Kidney epithelial cell (primary cell): ENCODE data around the gene PMM1. TPM values are rescaled to one million over a fixed set of nuclear protein-coding genes. Genes with fewer than 3 reads are reported as not detected.

Source experiments
- DNase-seq: peaks from one replicate; pipeline ENCODE4 v3.0.0-alpha.2; 2010; ENCODE audit warnings: low read depth
- H3K27me3 ChIP-seq: 2 replicates; pipeline ENCODE4 v1.6.0; 2011; ENCODE audit warnings: low read length; ENCODE audit not compliant: control insufficient read depth, insufficient read depth
- H3K36me3 ChIP-seq: 2 replicates; pipeline ENCODE4 v1.5.1; 2011; ENCODE audit warnings: low read length; ENCODE audit not compliant: control insufficient read depth, insufficient read depth
- H3K4me3 ChIP-seq: 2 replicates; pipeline ENCODE4 v1.5.1; 2011; ENCODE audit warnings: low read depth, mild to moderate bottlenecking, control low read depth, low read length
- total RNA-seq: library from RNA; depleted of rRNA; stranded (reverse); fragments of >200 nt; gene quantifications from 2 replicates; pipeline ENCODE4 v1.2.3, GENCODE V29; 2015
- TF ChIP-seq, protein P1 (sequence below): IDR thresholded peaks from 2 replicates; pipeline ENCODE4 v1.5.1; 2011; ENCODE audit warnings: mild to moderate bottlenecking, moderate library complexity, low read length, control low read depth, inconsistent platforms; ENCODE audit not compliant: insufficient read depth, poor library complexity, severe bottlenecking

The PMM1 gene
- total RNA-seq, 1 donor from 2014 or later = 32.2 TPM

DNA sequence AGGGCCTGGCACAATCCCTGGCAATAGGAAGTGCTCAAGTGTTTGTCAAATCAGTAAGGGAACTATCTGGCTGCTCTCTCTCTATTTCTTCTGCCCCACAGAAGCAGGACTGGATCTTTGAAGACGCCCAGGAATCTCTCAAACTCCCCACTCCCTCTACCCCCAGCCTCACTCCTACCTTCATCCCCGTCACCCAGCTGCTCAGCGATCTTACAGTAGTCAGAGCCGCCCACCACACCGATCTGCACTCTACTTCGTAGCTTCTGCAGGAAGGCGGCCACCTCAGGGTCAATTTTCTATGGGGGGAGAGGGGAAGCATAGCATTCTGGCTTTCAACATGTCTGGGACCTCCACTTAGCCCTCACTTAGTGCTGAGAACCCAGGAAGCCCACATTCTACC lies 3.7 kb downstream of the PMM1 start:
- Histone ChIP-seq H3K4me3 (no peak overlapping the region), H3K27me3 (no peaks in the 10 kb centered on the region), H3K36me3 (no peaks in the 10 kb centered on the region)
- TF ChIP-seq, protein P1, sequence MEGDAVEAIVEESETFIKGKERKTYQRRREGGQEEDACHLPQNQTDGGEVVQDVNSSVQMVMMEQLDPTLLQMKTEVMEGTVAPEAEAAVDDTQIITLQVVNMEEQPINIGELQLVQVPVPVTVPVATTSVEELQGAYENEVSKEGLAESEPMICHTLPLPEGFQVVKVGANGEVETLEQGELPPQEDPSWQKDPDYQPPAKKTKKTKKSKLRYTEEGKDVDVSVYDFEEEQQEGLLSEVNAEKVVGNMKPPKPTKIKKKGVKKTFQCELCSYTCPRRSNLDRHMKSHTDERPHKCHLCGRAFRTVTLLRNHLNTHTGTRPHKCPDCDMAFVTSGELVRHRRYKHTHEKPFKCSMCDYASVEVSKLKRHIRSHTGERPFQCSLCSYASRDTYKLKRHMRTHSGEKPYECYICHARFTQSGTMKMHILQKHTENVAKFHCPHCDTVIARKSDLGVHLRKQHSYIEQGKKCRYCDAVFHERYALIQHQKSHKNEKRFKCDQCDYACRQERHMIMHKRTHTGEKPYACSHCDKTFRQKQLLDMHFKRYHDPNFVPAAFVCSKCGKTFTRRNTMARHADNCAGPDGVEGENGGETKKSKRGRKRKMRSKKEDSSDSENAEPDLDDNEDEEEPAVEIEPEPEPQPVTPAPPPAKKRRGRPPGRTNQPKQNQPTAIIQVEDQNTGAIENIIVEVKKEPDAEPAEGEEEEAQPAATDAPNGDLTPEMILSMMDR = no peak
- DNase-seq = no peak

DNA sequence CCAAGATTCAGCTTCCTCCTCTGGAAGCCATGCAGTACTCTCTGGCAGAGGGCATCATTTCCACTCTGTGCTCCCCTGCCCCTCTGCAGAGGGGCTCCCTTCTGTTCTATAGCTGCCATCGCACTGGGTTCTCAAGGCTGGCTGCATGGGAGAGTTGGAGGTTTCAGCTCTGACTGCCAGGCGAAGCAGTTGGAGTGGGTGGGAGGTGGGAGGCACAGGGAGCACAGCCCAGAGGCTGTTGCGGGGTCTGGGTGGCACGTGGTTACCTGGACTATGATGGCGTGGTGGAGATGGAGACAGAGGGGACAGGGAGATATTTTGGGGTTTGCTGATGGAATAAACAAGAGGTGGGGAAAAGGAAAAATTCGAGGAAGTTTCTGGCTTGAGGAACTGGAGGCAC lies 4.8 kb downstream of the PMM1 start:
- Histone ChIP-seq H3K36me3 (peaks cover 1% of the 10 kb centered on the region), H3K27me3 (no peaks in the 10 kb centered on the region), H3K4me3 (no peak overlapping the region)
- TF ChIP-seq, protein P1 = no peak
- DNase-seq = no peak

DNA sequence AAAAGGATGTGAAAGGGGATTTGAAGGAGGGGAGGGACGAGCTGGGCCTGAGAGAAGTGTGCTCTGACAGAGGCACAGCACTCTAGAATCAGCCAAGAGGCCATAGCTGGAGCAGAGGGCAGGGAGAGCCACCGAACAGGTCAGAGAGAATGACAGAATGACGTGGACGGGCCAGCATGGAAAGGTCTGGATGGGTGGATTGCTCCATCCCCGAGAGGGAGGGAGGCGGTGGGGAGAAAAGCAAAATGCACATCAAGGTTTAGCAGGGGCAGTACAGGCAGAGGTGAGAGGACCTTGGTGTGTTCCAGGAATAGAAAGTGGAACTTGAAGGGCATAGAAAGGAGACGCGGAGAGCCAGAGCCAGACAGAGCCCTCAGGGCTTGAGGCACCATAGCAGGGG lies 6.9 kb downstream of the PMM1 start:
- no peak overlapping the region for H3K4me3 ChIP-seq
- H3K27me3 ChIP-seq = no peaks in the 10 kb centered on the region
- peaks cover 2% of the 10 kb centered on the region for H3K36me3 ChIP-seq
- TF ChIP-seq, protein P1 = no peak
- no peak for DNase-seq

DNA sequence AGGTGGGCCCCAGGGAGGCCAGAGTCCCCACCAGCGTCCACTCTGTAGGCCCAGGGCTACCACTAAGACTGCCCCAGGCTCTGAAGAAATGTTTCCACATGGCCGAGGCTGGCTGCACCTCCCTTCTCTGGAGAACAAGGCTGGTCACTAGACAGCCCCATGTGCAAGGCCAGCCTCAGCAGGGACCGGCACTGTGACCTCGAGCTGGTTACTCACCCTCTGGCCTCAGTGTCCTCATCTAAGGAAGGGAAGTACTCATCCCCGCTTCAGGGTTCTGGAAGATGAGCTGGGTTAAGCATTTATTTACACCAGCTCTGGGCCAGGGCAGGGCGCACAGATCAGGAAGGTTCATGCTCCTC lies 9.7 kb downstream of the PMM1 start:
- peaks cover 2% of the 10 kb centered on the region for H3K36me3 ChIP-seq

DNA sequence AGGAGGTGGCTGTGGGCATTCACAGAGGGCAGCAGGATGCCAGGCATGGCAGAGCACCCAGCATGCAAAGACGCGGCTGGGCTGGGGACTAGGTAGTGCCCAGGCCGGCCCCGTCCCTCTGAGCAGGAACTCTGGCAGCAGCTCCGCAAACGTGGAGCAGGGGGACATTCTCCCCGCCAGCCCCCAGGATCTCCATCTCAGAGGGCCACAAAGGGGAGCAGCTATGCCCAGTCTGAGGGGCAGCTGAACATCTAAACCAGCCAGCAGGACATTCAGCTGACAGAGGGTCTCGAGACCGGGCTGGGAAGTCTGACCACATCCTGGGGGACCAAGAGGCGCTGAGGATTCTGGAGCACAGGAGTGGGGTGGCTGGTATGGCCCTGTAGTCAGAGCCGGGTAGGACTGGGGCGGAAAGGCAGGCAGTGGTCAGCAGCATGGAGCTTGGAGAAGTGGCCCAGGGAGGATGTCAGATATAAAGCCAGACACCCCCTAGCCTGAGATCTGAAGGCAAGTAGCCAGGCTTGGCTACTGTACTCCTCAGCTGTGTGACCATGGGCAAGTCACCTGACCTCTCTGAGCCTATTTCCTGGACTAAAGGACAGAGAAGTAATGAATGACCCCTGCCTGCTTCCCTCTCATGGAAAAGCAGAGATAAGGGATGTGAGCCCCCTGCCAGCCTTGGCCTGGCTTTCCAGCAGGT lies 10.2 kb downstream of the PMM1 start:
- TF ChIP-seq, protein P1 = no peak
- no peaks in the 10 kb centered on the region for H3K27me3 ChIP-seq
- no peak overlapping the region for H3K4me3 ChIP-seq
- H3K36me3 ChIP-seq = peaks cover 2% of the 10 kb centered on the region
- DNase-seq = no peak

More for the DNA sequence above, 9.7 kb downstream of the PMM1 start:
- TF ChIP-seq, protein P1 = no peak
- DNase-seq = no peak
- H3K4me3 ChIP-seq = no peak overlapping the region
- no peaks in the 10 kb centered on the region for H3K27me3 ChIP-seq

DNA sequence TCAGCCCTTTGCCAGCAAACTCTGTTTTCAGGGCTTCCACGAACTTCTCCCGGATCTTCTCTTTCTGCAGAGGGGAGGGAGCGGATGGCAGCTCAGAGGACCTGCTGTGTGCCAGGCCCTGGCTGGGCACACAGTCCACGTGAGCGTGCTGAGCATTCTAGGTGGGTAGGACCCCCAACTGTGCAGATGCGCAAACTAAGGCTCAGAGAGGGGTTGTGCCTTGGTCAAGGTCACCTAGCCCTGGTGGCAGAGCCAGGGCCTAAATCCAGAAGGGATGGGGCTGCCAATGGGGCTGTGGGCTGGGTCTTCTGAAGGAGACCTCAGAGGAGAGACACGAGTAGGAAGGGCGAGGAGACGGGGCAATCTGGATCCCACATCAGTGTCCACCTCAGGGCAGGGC lies 10.8 kb downstream of the PMM1 start:
- no peak for DNase-seq
- TF ChIP-seq, protein P1 = no peak
- Histone ChIP-seq H3K27me3 (no peaks in the 10 kb centered on the region), H3K36me3 (peaks cover 2% of the 10 kb centered on the region), H3K4me3 (no peak overlapping the region)
